ENCODE measurements around the gene CDK6.

GRCh38 chr7:92827464-92828120, 8.8 kb downstream of the CDK6 start:
- TF ChIP-seq JUND (IDR thresholded peaks at IDR 0.05; ENCODE audit: low read length) (no peak), SIN3A (conservative IDR thresholded peaks at IDR 0.05 in 1 of 2, IDR thresholded peaks at IDR 0.05 in 1 of 2; ENCODE audit: low read depth in 1 of 2, low read length in 2 of 2) (no peak), CTCF (IDR thresholded peaks at IDR 0.05; ENCODE audit: control extremely low read depth in 1 of 3, insufficient read depth in 1 of 3, low read depth in 1 of 3, low read length in 3 of 3) (no peak), ZNF274 (IDR thresholded peaks at IDR 0.05; ENCODE audit: borderline replicate concordance, extremely low read depth, low read length) (no peak), KDM4A (IDR thresholded peaks at IDR 0.05; ENCODE audit: low read depth, low read length, severe bottlenecking) (no peak), SIRT6 (IDR thresholded peaks at IDR 0.05; ENCODE audit: low read length) (no peak), EZH2 (IDR thresholded peaks at IDR 0.05; ENCODE audit: low read depth, low read length, severe bottlenecking) (no peak), USF2 (IDR thresholded peaks at IDR 0.05; ENCODE audit: low read length) (no peak), CHD1 (IDR thresholded peaks at IDR 0.05; ENCODE audit: low read depth, low read length) (no peak), POLR2A (IDR thresholded peaks at IDR 0.05; ENCODE audit: control extremely low read depth in 1 of 2, low read depth in 2 of 2, low read length in 2 of 2) (no peak), MAFK (IDR thresholded peaks at IDR 0.05; ENCODE audit: low read depth, low read length) (no peak), HDAC6 (IDR thresholded peaks at IDR 0.05; ENCODE audit: low read depth, low read length) (no peak), MAX (IDR thresholded peaks at IDR 0.05) (no peak)

Measured in H1 (cell line).